GM21381 (cell line): ENCODE results near the gene MESP1.

ENCODE experiments used
- ATAC-seq: cut with Tn5 transposase; IDR thresholded peaks from one replicate; pipeline ENCODE4 v1.9.1; 2021; ENCODE audit warnings: mild to moderate bottlenecking, moderate library complexity; ENCODE audit not compliant: unreplicated experiment

Gene MESP1

DNA sequence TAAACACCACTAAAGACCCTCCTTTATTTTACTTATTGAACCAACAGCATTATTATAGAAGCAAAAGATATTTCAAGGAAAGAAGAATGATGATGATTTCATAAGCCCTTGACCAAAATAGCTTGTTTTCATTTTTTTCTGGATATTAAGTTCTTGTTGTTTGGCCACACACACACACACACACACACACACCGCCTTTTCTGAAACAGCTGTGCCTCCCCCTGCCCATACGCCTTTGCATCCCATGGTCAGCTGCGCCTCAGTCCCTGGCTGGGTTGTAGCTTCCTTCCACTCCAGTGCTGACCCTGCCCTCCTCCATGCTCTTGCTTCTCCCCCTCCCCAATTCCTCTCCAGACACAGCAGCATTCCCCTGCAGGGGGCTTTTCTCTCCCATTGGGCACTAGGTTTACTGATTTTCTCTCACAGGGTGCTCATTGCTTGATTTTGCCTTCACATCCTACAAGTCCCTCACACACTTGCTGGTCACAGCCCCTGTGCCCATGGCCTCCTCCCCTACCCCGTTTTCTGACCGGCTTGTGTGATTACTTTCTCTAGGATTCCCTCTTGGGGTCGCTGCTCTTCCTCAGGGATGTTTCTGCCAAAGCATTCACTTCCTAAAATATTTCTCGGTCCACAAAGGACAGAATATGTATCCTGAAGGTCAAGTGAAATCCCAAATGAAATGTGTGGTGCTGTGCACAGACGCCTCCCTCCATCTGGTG, 18.4 kb downstream of the MESP1 start:
- ATAC-seq, result no peak

DNA sequence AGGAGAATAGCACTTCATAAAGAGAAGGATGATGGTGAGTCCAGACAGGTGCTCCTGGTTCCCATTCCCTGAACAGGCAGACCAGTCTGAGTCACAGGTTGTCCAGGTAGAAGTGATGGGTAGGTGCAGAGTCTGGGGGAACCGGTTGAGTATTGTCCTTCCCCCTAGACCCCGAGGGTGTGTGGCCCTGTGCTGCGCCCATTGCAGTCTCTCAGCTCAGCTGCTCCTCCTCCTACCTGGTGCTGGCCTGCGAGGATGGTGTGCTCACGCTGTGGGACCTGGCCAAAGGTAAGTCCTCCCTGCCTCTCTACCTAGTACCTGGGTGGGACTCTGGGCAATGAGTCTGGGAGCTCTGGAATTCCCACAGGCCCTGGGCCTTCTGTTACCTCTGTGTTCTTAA, 19.8 kb downstream of the MESP1 start:
- no peak for ATAC-seq

DNA sequence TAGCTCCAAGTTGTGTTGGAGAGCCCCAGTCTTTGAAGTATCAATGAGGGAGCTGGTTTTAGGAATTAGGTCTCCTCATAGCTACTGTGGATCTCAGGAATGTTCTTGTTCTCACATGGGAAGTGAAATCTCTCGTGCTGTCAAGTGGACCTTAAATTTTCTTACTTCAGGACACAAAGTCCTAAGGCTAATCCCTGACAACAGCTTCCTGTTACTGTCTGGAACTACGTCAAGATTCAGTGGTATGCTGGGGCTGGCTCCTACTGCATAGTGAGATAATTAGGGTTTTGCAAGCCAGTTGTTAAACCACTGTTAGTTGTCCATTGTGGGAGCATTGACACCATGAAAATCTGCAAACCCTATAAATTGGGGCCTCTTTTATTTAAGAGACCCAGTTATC, 22.8 kb downstream of the MESP1 start:
- no peak for ATAC-seq

DNA sequence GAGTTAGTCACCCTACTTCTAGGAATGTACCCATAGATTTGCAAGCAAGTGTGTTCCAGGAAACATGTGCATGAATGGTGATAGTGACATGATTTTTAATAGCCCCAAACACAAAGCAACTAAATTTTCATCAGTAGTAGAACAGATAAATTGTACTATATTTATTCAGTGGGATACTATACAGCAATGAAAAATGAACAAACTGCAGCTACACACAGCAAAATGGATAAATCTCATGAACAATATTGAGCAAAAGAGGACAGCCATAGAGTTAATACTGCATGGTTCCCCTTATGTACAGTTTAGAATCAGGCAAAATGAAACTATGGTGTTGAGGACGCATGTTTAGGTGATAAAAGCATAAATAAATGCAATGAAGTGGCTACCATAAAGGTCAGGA, 26.0 kb downstream of the MESP1 start:
- ATAC-seq, result no peak

DNA sequence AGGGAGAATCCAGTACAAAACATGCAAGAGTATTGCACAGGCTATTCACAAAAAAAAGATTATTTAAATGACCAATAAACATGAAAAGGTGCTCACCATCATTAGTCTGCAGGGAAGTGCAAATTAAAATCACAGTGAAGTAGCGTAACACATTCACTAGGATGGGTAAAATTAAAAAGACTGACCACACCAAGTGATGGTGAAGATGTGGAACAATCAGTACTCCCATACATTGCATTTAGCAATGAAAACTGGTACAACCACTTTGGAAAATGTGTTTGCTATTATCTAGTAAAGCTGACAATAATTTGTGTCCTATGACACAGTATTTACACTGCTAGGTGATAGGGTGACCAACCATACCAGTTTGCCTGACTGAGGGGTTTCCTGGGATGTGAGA, 26.4 kb downstream of the MESP1 start:
- no peak for ATAC-seq

GRCh38 chr15:89723031-89723430, 28.0 kb downstream of the MESP1 start:
- no peak for ATAC-seq

- ATAC-seq, result no peak
Observed at GRCh38 chr15:89714775-89715174, 36.3 kb downstream of the MESP1 start.

- ATAC-seq, result no peak
Observed at GRCh38 chr15:89707577-89707976, 43.5 kb downstream of the MESP1 start.

GRCh38 chr15:89704411-89704810, 46.6 kb downstream of the MESP1 start:
- ATAC-seq, result no peak
